T-helper 22 cell (primary cell): ENCODE data around the gene NDST1.

Source experiments
- DNase-seq: peaks from one replicate; pipeline ENCODE4 v3.0.0-alpha.2; 2020; ENCODE audit warnings: low read depth

The NDST1 gene

DNA sequence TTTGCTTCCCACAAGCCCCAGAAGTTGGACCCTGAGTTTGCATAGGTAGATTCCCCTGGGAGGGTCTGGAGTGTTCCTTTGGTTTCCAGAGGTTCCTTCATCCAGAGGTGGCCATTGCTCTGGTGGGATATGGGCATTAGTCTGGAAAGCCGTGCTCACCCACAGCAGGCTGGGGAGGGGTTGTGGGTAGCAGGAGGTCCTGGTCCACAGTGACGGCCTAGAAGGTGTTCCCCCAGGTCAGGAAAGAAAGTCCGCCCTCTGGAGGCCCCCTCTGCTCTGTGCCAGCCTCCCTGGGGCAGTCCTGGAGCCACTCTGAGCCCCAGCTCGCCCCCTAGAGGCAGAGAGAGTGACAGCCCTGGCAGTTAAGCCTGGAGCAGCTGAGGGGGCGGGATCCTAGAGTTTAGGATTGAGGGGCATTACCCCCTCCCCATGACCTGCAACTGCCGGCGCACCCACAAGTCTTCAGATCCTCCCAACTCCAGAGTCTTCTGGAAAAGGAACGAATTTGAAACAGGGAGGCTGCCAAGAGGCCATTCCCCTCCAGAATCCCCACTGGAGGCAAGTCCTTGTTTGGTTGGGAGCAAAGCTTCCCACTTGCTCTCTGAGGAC, 36.8 kb downstream of the NDST1 start:
- peak; percentile 4 for DNase-seq

GRCh38 chr5:150545246-150545645, 37.3 kb downstream of the NDST1 start:
- no peak for DNase-seq

GRCh38 chr5:150548123-150548522, 40.2 kb downstream of the NDST1 start:
- DNase-seq = no peak

DNA sequence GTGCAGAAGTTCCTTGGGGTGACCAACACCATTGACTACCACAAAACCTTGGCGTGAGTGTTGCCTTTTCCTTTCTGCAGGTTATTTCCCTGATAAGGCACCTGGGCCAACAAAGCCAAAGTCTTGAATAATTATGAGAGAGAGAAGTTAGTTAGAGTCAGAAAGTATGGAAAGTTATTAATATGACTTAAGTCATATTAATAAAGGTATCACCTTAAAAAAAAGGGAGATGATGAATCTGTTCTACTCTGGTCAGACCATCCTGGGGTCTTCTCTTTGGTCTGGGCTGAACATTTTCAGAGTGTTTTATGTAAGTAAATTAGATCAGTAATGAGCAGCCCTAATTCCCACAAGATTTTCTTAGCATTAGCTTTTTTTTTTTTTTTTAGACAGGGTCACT, 41.8 kb downstream of the NDST1 start:
- no peak for DNase-seq

GRCh38 chr5:150550286-150550685, 42.4 kb downstream of the NDST1 start:
- DNase-seq = no peak

GRCh38 chr5:150551066-150551465, 43.1 kb downstream of the NDST1 start:
- DNase-seq = no peak

DNA sequence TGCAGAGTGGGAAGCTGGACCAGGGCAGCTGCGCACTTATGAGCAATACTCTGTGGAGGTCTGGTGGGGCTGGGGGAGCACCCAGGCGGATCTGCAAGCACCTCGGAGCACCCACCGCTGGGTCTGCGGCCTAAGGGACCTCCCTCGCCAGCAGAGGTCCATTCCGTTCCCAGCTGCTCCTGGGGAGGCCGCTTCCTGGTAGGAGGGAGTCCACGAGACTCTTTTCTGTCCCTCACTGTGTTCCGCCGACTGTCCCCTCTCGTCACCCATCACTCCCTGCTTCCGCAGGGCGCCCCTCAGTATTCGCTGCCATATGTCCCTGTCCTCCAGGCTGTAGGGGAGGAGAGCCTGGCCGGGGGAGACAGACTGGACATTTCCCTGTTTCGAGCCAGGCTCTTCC, 45.5 kb downstream of the NDST1 start:
- DNase-seq = no peak

DNA sequence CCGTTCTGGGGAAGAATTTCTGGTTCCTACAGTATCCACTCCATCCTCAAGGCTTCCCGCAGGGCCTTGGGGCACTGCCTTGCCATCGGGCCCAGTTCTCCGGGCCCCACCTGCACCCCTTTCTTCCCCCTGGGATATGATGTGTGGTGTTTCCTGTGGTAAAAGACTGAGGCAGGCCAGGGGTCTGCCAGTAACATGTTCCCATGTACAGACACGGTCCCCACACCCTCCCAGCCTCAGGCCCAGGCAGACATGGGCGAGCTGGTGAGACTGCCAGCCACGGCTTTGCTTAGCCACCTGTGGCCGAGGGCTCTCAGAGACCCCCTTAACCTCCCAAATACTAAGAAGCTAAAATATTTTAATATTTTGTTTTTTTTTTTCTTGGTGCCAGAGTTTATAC, 46.0 kb downstream of the NDST1 start:
- no peak for DNase-seq

DNA sequence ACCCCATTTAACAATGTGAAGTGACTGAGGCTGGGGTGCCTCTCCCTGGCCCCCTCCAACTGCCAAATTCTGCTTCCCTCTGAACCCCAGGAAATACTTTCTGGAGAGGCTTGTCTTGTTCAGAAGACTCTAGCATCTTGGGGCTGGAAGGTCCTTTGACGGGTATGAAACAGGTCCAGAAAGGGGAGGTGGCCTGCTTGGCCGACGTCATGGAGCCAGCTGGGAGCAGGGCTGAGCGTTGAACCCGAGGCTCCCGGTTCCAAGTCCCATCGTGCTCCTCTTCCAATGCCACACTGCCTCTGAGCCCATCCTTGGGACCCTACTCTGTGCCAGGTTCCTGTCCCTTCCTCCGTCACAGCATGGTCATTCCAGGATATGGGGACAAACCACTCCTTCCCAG, 46.9 kb downstream of the NDST1 start:
- DNase-seq = no peak

DNA sequence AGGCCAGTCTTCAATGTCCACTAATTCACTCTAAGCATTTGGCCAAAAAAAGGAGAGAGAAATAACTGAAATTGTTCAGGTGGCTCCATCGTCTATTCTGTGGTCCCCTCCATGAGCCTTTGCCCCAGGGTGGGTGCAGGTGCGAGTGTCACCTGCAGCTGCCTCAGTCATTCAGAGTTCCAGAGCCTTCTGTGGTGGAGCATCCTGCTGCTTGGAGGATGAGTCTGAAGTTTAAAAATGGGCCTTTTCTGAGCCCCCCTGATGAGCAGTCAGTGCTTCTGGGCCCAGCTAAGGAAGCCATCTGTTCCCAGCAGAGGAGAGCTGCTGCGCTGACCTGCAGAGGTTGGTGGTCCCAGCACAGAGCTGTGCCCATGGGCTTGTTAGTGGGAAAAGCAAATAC, 48.2 kb downstream of the NDST1 start:
- DNase-seq = no peak

DNA sequence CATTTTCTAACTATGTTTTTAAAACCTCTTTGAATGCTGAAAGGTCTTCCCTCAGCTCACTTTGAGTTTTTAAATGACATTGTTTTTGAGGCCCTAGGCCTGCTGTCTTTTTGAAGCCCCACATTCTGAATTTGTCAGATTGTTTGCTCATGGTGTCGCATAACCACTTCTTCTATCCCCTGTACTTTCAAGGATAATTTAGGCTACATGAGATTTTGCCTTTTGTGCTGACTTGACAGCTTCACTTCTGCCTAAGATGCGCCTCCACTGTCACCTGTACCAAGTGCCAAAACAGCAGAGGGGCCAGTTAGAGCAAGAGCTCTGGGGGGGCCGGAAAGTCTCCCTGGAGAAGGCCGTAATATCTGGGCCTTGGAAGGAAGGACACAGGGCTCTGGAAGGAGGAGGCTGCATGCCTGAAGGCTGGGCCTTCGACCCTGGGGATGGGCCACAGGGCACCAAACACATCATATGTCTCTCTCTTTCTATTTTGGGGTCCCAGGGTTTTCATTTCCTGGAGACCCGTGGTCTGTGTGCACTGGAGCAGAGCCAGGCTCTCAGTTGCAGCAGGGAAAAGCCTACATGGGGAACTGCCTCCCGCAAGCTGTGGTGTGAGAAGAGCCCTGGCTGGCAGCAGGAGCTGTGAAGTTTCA, 49.1 kb downstream of the NDST1 start:
- no peak for DNase-seq

DNA sequence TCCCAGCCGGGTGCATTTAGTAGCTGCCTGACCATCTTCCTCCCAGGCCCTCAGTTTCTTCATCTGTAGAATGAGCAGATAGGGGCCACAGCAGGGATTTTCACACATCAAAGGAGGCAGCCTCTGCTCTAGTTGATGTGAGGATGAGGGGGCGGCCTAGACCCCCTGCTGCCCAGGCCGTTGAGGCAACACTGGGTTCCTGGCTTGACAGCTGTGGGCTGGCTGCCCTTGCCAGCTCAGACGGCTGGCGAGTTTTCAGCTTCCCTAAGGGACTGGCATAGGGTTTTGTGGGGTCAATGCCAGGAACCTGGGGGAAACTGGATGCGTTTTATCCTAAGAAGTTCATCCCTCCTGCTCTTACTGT, 49.6 kb downstream of the NDST1 start:
- no peak for DNase-seq

- no peak for DNase-seq
These were observed 50.2 kb downstream of the NDST1 start for GRCh38 chr5:150558088-150558621.

GRCh38 chr5:150559088-150559487, 51.2 kb downstream of the NDST1 start:
- no peak for DNase-seq

GRCh38 chr5:150559701-150560100, 51.8 kb downstream of the NDST1 start:
- DNase-seq = no peak

DNA sequence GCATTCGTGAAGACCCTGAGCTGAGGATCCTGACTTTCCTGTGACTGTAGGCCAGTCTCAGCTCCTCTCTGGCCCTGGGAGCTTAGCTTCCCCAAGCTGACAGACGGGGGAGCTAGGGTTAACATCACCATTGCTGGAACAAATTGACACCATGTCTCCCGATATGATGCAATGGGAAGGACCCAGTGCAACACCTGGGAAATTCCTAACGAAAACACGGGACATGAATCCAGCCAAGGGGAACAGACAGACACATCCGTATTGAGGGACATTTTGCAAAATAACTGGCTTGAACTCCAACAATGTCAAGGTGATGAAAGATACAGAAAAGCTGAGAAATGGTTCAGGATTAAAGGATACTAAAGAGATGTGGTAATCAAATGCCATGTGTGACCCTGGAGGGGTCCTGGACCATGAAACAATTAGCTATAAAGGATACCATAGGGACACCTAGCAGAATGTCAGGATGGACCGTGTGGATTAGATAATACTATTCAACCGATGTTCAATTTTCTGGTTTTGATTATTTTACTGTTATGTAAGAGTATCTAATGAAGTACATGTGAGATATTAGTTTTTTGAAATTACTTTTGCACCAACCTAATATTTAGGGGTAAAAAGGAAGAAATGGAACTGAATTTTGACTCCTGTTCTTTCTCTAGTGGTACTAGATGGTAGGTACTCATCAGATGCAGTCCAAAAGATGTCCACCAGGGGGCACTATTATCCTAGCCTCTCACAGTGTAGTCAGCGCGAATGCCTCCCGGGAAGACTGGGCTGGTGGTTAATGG, 52.7 kb downstream of the NDST1 start:
- DNase-seq = peak; percentile 52

DNA sequence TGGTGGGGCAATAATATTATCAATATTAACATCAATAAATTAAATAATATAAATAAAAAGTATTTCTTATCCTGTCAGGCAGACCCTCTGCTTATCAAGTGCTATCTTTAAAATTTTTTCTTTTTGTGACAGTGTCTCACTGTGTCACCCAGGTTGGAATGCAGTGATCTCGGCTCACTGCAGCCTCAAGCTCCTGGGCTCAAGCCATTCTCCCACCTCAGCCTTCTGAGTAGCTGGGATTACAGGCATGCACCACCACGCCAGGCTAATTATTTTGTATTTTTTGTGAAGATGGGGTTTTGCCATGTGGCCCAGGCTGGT, 53.2 kb downstream of the NDST1 start:
- DNase-seq = no peak

DNA sequence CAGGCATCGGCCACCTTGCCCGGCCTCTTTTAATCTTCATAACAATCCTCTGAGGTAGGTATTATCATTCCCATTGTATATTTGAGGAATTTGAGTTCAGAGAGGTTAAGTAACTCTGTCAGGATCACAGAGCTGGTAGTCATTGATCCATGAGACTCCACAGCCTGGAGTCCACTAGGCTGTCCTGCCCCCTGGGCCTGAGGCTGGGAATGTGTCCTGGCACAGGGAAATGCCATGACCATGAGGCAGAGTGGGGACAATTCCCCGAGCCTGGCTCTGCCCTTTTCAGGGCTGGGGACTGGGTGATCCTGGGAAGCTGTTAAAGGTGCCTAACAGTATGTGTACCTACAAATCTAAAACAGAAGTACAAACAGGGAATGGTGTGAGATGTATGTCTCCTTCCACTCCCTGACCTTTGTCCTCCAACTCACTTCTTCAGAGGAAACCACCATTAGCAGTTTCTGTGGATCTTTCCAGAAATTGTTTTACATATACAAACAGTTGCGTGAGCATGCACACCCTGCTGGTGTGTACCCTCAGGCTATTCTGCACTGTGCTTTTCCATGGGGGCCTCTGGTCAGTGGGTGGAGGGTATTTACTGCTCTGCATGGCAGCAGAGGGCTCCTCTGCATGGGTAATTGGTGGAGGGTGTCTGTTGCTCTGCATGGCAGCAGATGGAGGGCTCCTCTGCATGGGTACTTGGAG, 53.8 kb downstream of the NDST1 start:
- DNase-seq = no peak

DNA sequence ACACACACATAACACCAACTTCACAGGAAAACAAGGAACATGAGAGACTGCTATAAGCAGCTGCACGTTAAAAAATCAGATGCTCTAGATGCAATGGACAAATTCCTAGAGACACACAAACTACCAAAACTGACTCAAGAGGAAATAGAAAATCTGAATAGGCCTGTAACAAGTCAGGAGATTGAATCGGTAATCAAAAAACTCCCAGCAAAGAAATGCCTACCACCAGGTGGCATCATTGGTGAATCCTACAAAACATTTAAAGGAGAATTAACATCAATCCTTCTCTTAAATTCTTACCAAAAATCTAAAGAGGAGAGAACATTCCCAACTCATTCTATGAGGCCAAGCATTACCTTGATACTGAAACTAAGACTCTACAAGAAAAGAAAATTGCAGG, 54.9 kb downstream of the NDST1 start:
- no peak for DNase-seq

DNA sequence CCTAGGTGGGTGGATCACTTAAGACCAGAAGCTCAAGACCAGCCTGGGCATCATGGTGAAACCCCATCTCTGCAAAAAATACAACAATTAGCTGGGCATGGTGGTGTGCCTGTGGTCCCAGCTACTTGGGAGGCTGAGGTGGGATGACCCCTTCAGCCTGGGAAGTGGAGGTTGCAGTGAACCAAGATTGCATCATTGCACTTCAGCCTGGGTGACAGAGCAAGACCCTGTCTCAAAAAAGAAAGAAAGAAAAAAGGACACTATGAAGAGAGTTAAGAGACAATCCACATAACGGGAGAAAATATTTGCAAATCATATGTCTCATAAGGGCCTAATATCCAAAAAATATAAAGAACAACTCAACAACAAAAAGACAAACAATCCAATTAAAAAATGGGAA, 57.9 kb downstream of the NDST1 start:
- DNase-seq = no peak

GRCh38 chr5:150567031-150567717, 59.2 kb downstream of the NDST1 start:
- DNase-seq = no peak

GRCh38 chr5:150568663-150569062, 60.7 kb downstream of the NDST1 start:
- no peak for DNase-seq
